SU-DHL-6 (cell line): ENCODE measurements around the gene ADAM12.

Experiments used
- H2AFZ ChIP-seq: fragments of 200-600 bp; sonication (generic); 2 replicates; pipeline ENCODE4 v1.6.1; 2014; ENCODE audit warnings: low read depth, mild to moderate bottlenecking, moderate library complexity, mixed read lengths, antibody characterized with exemption, low read length; ENCODE audit not compliant: severe bottlenecking
- H3F3A ChIP-seq: fragments of 200-600 bp; shearing (Covaris generic); 2 replicates; pipeline ENCODE4 v1.6.0; 2016; ENCODE audit warnings: antibody characterized with exemption, mild to moderate bottlenecking; ENCODE audit not compliant: insufficient read depth
- H3K27ac ChIP-seq: fragments of 200-600 bp; sonication (generic); 2 replicates; pipeline ENCODE4 v1.5.1; 2016; ENCODE audit warnings: low read depth, mild to moderate bottlenecking, low read length, moderate library complexity, mixed read lengths
- H3K27me3 ChIP-seq: fragments of 200-600 bp; sonication (generic), shearing (Covaris generic); 2 replicates; pipeline ENCODE4 v1.6.0; 2014; ENCODE audit warnings: mild to moderate bottlenecking, low read length
- H3K36me3 ChIP-seq: fragments of 200-600 bp; sonication (generic); 2 replicates; pipeline ENCODE4 v1.6.1; 2014; ENCODE audit warnings: mild to moderate bottlenecking, low read length, mixed read lengths
- H3K4me2 ChIP-seq: fragments of 300-600, 200-600 bp; shearing (Covaris generic), sonication (generic); 2 replicates; pipeline ENCODE4 v1.6.0; 2014; ENCODE audit warnings: low read length, low read depth, mild to moderate bottlenecking; ENCODE audit not compliant: poor library complexity, severe bottlenecking
- H3K4me3 ChIP-seq: fragments of 200-600 bp; sonication (generic); 2 replicates; pipeline ENCODE4 v1.5.1; 2014; ENCODE audit warnings: antibody characterized with exemption, low read length, mild to moderate bottlenecking, mixed read lengths; ENCODE audit not compliant: insufficient read depth, poor library complexity, severe bottlenecking
- H3K79me2 ChIP-seq: fragments of 200-600 bp; sonication (generic); 2 replicates; pipeline ENCODE4 v1.6.1; 2014; ENCODE audit warnings: mild to moderate bottlenecking, low read length, moderate library complexity; ENCODE audit not compliant: insufficient read depth
- H3K9ac ChIP-seq: fragments of 200-600 bp; sonication (generic); 2 replicates; pipeline ENCODE4 v1.7.0; 2014; ENCODE audit warnings: mild to moderate bottlenecking, low read length
- H3K9me2 ChIP-seq: fragments of 200-600 bp; sonication (generic); replicated peaks from 2 replicates; pipeline ENCODE4 v1.6.1; 2014; ENCODE audit warnings: low read length; ENCODE audit not compliant: insufficient read depth
- H3K9me3 ChIP-seq: fragments of 200-600 bp; sonication (generic); 2 replicates; pipeline ENCODE4 v1.6.1; 2014; ENCODE audit warnings: low read length, mixed read lengths; ENCODE audit not compliant: insufficient read depth
- H4K20me1 ChIP-seq: fragments of 200-600 bp; sonication (generic); 2 replicates; pipeline ENCODE4 v1.6.1; 2014; ENCODE audit warnings: low read depth, mild to moderate bottlenecking, antibody characterized with exemption, low read length, moderate library complexity, mixed read lengths
- CTCF ChIP-seq: fragments of 200-600 bp; sonication (generic); IDR thresholded peaks from one replicate; pipeline ENCODE4 v1.5.1; 2017; ENCODE audit warnings: antibody characterized with exemption, mild to moderate bottlenecking, low read length, moderate library complexity; ENCODE audit not compliant: insufficient read depth, poor library complexity, severe bottlenecking
- EZH2phosphoT487 ChIP-seq: fragments of 200-600 bp; sonication (generic), shearing (Covaris generic); conservative IDR thresholded peaks from 2 replicates; pipeline ENCODE4 v1.6.1; 2018; ENCODE audit warnings: mild to moderate bottlenecking, antibody characterized with exemption, low read length, moderate library complexity, mixed read lengths

Gene ADAM12

DNA sequence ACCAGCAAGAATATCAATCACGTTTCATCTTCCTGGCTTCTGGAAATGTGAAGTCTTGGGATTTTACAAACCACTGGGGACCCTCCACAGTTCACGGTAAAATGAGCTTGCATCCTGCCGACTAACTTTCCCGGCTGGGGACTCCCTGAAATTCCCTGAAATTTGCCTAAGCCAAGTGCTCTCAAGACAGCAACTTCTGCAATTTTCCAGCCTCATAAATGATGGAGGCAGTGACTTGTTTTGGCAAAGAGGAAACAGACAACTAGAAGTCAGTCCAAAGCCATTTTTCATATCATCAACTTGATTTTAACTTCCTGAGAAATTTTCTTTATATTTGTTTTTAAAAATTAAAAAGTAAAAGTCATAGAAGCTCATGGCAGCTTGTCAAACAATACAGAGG, 279.6 kb downstream of the ADAM12 start:
- Histone ChIP-seq H3K79me2 (no peaks in the 10 kb centered on the region), H3K27me3 (no peaks in the 10 kb centered on the region), H4K20me1 (no peaks in the 10 kb centered on the region), H3K9ac (no peak overlapping the region), H3K36me3 (no peaks in the 10 kb centered on the region), H3K4me3 (no peak overlapping the region), H3K4me2 (no peak overlapping the region), H3K9me2 (no peaks in the 10 kb centered on the region), H3F3A (no peaks in the 10 kb centered on the region), H3K27ac (no peak overlapping the region), H2AFZ (no peak overlapping the region), H3K9me3 (no peaks in the 10 kb centered on the region)
- TF ChIP-seq EZH2phosphoT487, result no peak
- TF ChIP-seq CTCF, result no peak

GRCh38 chr10:126104767-126105166, 283.5 kb downstream of the ADAM12 start:
- H3K27me3 ChIP-seq, result no peaks in the 10 kb centered on the region
- no peaks in the 10 kb centered on the region for H3K9me3 ChIP-seq
- H4K20me1 ChIP-seq, result no peaks in the 10 kb centered on the region
- H3K36me3 ChIP-seq, result no peaks in the 10 kb centered on the region
- H3K9ac ChIP-seq, result no peak overlapping the region
- no peak overlapping the region for H3K27ac ChIP-seq
- H3K4me2 ChIP-seq, result no peak overlapping the region
- no peaks in the 10 kb centered on the region for H3K9me2 ChIP-seq
- H2AFZ ChIP-seq, result no peak overlapping the region
- no peak overlapping the region for H3K4me3 ChIP-seq
- no peaks in the 10 kb centered on the region for H3F3A ChIP-seq
- no peak for TF ChIP-seq CTCF
- no peaks in the 10 kb centered on the region for H3K79me2 ChIP-seq

DNA sequence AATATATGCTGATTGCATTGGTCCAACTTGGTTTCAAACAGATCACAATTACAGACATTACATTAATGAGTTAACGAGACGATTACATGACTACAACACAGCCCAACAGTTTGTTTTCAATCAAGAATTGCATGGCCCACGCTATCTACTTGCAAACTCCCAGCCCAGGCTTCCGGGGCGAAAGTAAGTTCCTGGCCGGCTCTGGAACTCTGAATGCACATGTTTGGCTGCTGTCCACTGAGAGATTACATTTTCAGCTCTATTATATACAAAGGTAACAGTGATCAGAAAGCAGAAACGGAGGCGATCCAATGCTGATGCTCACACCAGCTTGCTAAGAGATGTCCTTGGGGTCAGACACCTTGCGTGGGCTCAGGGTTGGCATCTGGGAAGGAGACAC, 285.6 kb downstream of the ADAM12 start:
- H3K27ac ChIP-seq, result no peak overlapping the region
- no peak overlapping the region for H3K4me2 ChIP-seq
- no peak overlapping the region for H3K4me3 ChIP-seq
- no peaks in the 10 kb centered on the region for H3K9me2 ChIP-seq
- H3K79me2 ChIP-seq, result no peaks in the 10 kb centered on the region
- no peaks in the 10 kb centered on the region for H4K20me1 ChIP-seq
- no peak for TF ChIP-seq EZH2phosphoT487
- TF ChIP-seq CTCF, result no peak
- no peaks in the 10 kb centered on the region for H3K9me3 ChIP-seq
- no peaks in the 10 kb centered on the region for H3K36me3 ChIP-seq
- H2AFZ ChIP-seq, result no peak overlapping the region
- no peaks in the 10 kb centered on the region for H3F3A ChIP-seq
- no peaks in the 10 kb centered on the region for H3K27me3 ChIP-seq
- no peak overlapping the region for H3K9ac ChIP-seq

GRCh38 chr10:126101736-126102135, 286.5 kb downstream of the ADAM12 start:
- Histone ChIP-seq H3K79me2 (no peaks in the 10 kb centered on the region), H3K9ac (no peak overlapping the region), H3K4me2 (no peak overlapping the region), H3K27ac (no peak overlapping the region), H3K9me3 (no peaks in the 10 kb centered on the region), H3K4me3 (no peak overlapping the region), H3K36me3 (no peaks in the 10 kb centered on the region), H3K9me2 (no peaks in the 10 kb centered on the region), H2AFZ (no peak overlapping the region), H3F3A (no peaks in the 10 kb centered on the region), H4K20me1 (no peaks in the 10 kb centered on the region), H3K27me3 (no peaks in the 10 kb centered on the region)
- TF ChIP-seq EZH2phosphoT487, result no peak
- TF ChIP-seq CTCF, result no peak
